IMR-90 (cell line): ENCODE data around the gene TSPAN3. TPM values are rescaled to one million over a fixed set of nuclear protein-coding genes. Genes with fewer than 3 reads are reported as not detected.

Experiments used
- ATAC-seq: fragments of 200-7000 bp; cut with Tn5 transposase; 2 replicates; pipeline ENCODE4 v1.9.1; 2020; ENCODE audit warnings: low read depth, mild to moderate bottlenecking, moderate library complexity
- BruUV-seq: library from RNA; stranded (reverse); fragments of 400-500 nt; replicated peaks from 2 replicates; lab custom pipeline; 2021; lab: Mats Ljungman, UMichigan
- CTCF ChIA-PET: fragments of 300-600 bp; formaldehyde crosslinking; extraction: SDS; loops from one replicate; lab custom pipeline; 2021; ENCODE audit warnings: antibody characterized with exemption; lab: Yijun Ruan, JAX
- POLR2A ChIA-PET: fragments of 300-600 bp; sonication (Branson Sonifier 250); formaldehyde crosslinking; loops from one replicate; lab custom pipeline; 2022; ENCODE audit warnings: antibody characterized with exemption; ENCODE audit not compliant: unreplicated experiment; lab: Charles Lee
- DNase-seq: peaks from one replicate; pipeline ENCODE4 v3.0.0; 2013
- H2AFZ ChIP-seq: replicated peaks from 2 replicates; pipeline ENCODE3; 2013; ENCODE audit warnings: low read length, mild to moderate bottlenecking; ENCODE audit not compliant: poor library complexity
- H2AK5ac ChIP-seq: 2 replicates; pipeline ENCODE4 v1.6.1; 2013; ENCODE audit warnings: low read depth, low read length, inconsistent platforms
- H2AK9ac ChIP-seq: replicated peaks from 2 replicates; pipeline ENCODE3; 2013; ENCODE audit warnings: mild to moderate bottlenecking, low read depth, low read length, moderate library complexity; ENCODE audit not compliant: poor library complexity
- H2BK120ac ChIP-seq: 2 replicates; pipeline ENCODE4 v1.6.1; 2013; ENCODE audit warnings: low read depth, low read length, inconsistent platforms
- H2BK15ac ChIP-seq: 3 replicates; pipeline ENCODE4 v1.6.1; 2013; ENCODE audit warnings: low read depth, low read length, inconsistent platforms
- H2BK20ac ChIP-seq: 2 replicates; pipeline ENCODE4 v1.6.1; 2013; ENCODE audit warnings: low read depth, mild to moderate bottlenecking, inconsistent platforms, low read length, moderate library complexity
- H2BK5ac ChIP-seq: 2 replicates; pipeline ENCODE4 v1.6.1; 2013; ENCODE audit warnings: mild to moderate bottlenecking, low read depth, low read length, inconsistent platforms; ENCODE audit not compliant: poor library complexity, severe bottlenecking
- H3K14ac ChIP-seq: replicated peaks from 2 replicates; pipeline ENCODE4 v1.6.1; 2013; ENCODE audit warnings: low read depth, low read length, inconsistent platforms
- H3K18ac ChIP-seq: 2 replicates; pipeline ENCODE4 v1.6.1; 2013; ENCODE audit warnings: low read depth, low read length, control low read depth
- H3K23ac ChIP-seq: 2 replicates; pipeline ENCODE4 v1.6.1; 2013; ENCODE audit warnings: low read depth, low read length, inconsistent platforms
- H3K27ac ChIP-seq: 2 replicates; pipeline ENCODE4 v1.5.1; 2013; ENCODE audit warnings: mild to moderate bottlenecking, control low read depth, low read length; ENCODE audit not compliant: insufficient read depth
- H3K27me3 ChIP-seq: 2 replicates; pipeline ENCODE4 v1.6.1; 2013; ENCODE audit warnings: low read length; ENCODE audit not compliant: control insufficient read depth, insufficient read depth
- H3K36me3 ChIP-seq: 2 replicates; pipeline ENCODE4 v1.6.1; 2013; ENCODE audit warnings: low read length, mixed read lengths; ENCODE audit not compliant: control insufficient read depth, insufficient read depth
- H3K4ac ChIP-seq: 2 replicates; pipeline ENCODE4 v1.6.1; 2013; ENCODE audit warnings: low read depth, low read length, inconsistent platforms
- H3K4me1 ChIP-seq: 2 replicates; pipeline ENCODE4 v1.6.1; 2013; ENCODE audit warnings: low read length, mixed read lengths; ENCODE audit not compliant: control insufficient read depth, insufficient read depth
- H3K4me2 ChIP-seq: 2 replicates; pipeline ENCODE4 v1.6.1; 2013; ENCODE audit warnings: low read depth, mild to moderate bottlenecking, control low read depth, low read length, moderate library complexity
- H3K4me3 ChIP-seq: 2 replicates; pipeline ENCODE4 v1.5.1; 2013; ENCODE audit warnings: low read depth, mild to moderate bottlenecking, control low read depth, low read length, moderate library complexity; ENCODE audit not compliant: insufficient read depth
- H3K56ac ChIP-seq: 2 replicates; pipeline ENCODE4 v1.6.1; 2013; ENCODE audit warnings: low read length, inconsistent platforms; ENCODE audit not compliant: insufficient read depth; ENCODE audit errors: extremely low read depth
- H3K79me1 ChIP-seq, 2 experiments: 2 replicates each; pipeline ENCODE4 v1.6.1; 2013; ENCODE audit warnings: low read length in 2 of 2, inconsistent platforms in 1 of 2, low read depth in 1 of 2
- H3K9ac ChIP-seq: 2 replicates; pipeline ENCODE4 v1.6.1; 2013; ENCODE audit warnings: low read depth, low read length, control low read depth
- H3K9me1 ChIP-seq: 2 replicates; pipeline ENCODE4 v1.6.1; 2013; ENCODE audit warnings: low read length, inconsistent platforms; ENCODE audit not compliant: insufficient read depth
- H3K9me3 ChIP-seq: 2 replicates; pipeline ENCODE4 v1.6.1; 2013; ENCODE audit warnings: low read length; ENCODE audit not compliant: control insufficient read depth, insufficient read depth
- H4K20me1 ChIP-seq: 2 replicates; pipeline ENCODE4 v1.6.1; 2013; ENCODE audit warnings: low read length, inconsistent platforms; ENCODE audit not compliant: insufficient read depth
- H4K5ac ChIP-seq: 2 replicates; pipeline ENCODE4 v1.6.1; 2013; ENCODE audit warnings: mild to moderate bottlenecking, low read depth, low read length, control low read depth
- H4K8ac ChIP-seq, 2 experiments: 2 replicates each; pipeline ENCODE4 v1.6.1; 2013; ENCODE audit warnings: low read depth in 2 of 2, low read length in 2 of 2, control low read depth in 1 of 2, inconsistent platforms in 1 of 2
- H4K91ac ChIP-seq: 2 replicates; pipeline ENCODE4 v1.6.1; 2013; ENCODE audit warnings: low read depth, low read length, inconsistent platforms; ENCODE audit not compliant: insufficient read depth
- BHLHE40 ChIP-seq: fragments of 150-350 bp; IDR thresholded peaks from 2 replicates; pipeline ENCODE4 v1.6.1; 2016; ENCODE audit warnings: mild to moderate bottlenecking, low read depth, low read length
- CEBPB ChIP-seq: IDR thresholded peaks from 2 replicates; pipeline ENCODE4 v1.6.1; 2012; ENCODE audit warnings: low read depth, low read length, improper control_type of control experiment
- CHD1 ChIP-seq: IDR thresholded peaks from 2 replicates; pipeline ENCODE4 v1.6.1; 2012; ENCODE audit warnings: low read depth, low read length, improper control_type of control experiment
- FOS ChIP-seq: fragments of 150-350 bp; IDR thresholded peaks from 2 replicates; pipeline ENCODE4 v1.6.1; 2016; ENCODE audit warnings: low read depth, low read length
- MAZ ChIP-seq: IDR thresholded peaks from 2 replicates; pipeline ENCODE4 v1.6.1; 2012; ENCODE audit warnings: low read depth, mild to moderate bottlenecking, low read length, improper control_type of control experiment, moderate library complexity, borderline replicate concordance
- MXI1 ChIP-seq: IDR thresholded peaks from 2 replicates; pipeline ENCODE4 v1.6.1; 2012; ENCODE audit warnings: low read depth, mild to moderate bottlenecking, low read length, moderate library complexity, borderline replicate concordance
- NFE2L2 ChIP-seq: fragments of 150-350 bp; IDR thresholded peaks from 2 replicates; pipeline ENCODE4 v1.6.1; 2016; ENCODE audit warnings: low read depth, mild to moderate bottlenecking, low read length
- POLR2A ChIP-seq: IDR thresholded peaks from 2 replicates; pipeline ENCODE4 v1.6.1; 2012; ENCODE audit warnings: mild to moderate bottlenecking, low read depth, low read length
- RAD21 ChIP-seq: IDR thresholded peaks from 2 replicates; pipeline ENCODE4 v1.6.1; 2012; ENCODE audit warnings: low read length, improper control_type of control experiment
- RCOR1 ChIP-seq: IDR thresholded peaks from 2 replicates; pipeline ENCODE4 v1.6.1; 2012; ENCODE audit warnings: mild to moderate bottlenecking, low read length, improper control_type of control experiment; ENCODE audit not compliant: insufficient replicate concordance
- RFX5 ChIP-seq: IDR thresholded peaks from 2 replicates; pipeline ENCODE4 v1.8.0; 2012; ENCODE audit warnings: low read depth, mild to moderate bottlenecking, low read length, moderate library complexity
- SMC3 ChIP-seq: fragments of 150-350 bp; IDR thresholded peaks from 2 replicates; pipeline ENCODE4 v1.6.1; 2016; ENCODE audit warnings: low read depth, mild to moderate bottlenecking, antibody characterized with exemption, low read length, moderate library complexity
- WGBS, 2 experiments: methylation state at CpG; one replicate each; pipeline versions ENCODE4 v1.1.5 to v1.1.7; 2013; ENCODE audit warnings: missing lambda C conversion rate in 2 of 2; ENCODE audit not compliant: insufficient read length in 1 of 2; ENCODE audit errors: extremely low coverage in 2 of 2; 5-methylcytosine and 5-hydroxymethylcytosine counted together
- dilution Hi-C: fragments of 300-500 bp; cut with HindIII; formaldehyde crosslinking; loops from one replicate; pipeline ENCODE4 v1.14.3; 2018; ENCODE audit warnings: low sequenced_read_pairs; ENCODE audit not compliant: unreplicated experiment
- in situ Hi-C: fragments of 300-500 bp; cut with MboI; formaldehyde crosslinking; loops from 3 replicates; pipeline ENCODE4 v1.14.3; 2019; ENCODE audit warnings: low sequenced_read_pairs, inconsistent platforms, mixed read lengths
- intact Hi-C: fragments of 100-400 bp; cut with micrococcal nuclease; formaldehyde crosslinking; loops from 2 replicates; pipeline ENCODE4 v1.10.0; 2022
- polyA plus RNA-seq, 3 experiments: library from polyadenylated mRNA; depleted of rRNA; stranded (reverse); fragments of >200 nt; gene quantifications; 2 replicates each; pipeline ENCODE4 v1.2.3, GENCODE V29; 2012; ENCODE audit warnings: low replicate concordance in 1 of 3
- total RNA-seq: library from RNA; depleted of rRNA; stranded (reverse); fragments of >200 nt; gene quantifications from 2 replicates; pipeline ENCODE4 v1.2.3, GENCODE V29; 2012
- TF ChIP-seq, protein P1 (sequence below): fragments of 150-350 bp; IDR thresholded peaks from 2 replicates; pipeline ENCODE4 v1.6.1; 2016; ENCODE audit warnings: low read depth, mild to moderate bottlenecking, low read length, moderate library complexity, borderline replicate concordance
- TF ChIP-seq, protein P2 (sequence below): fragments of 150-350 bp; IDR thresholded peaks from 2 replicates; pipeline ENCODE4 v1.6.1; 2017; ENCODE audit warnings: mild to moderate bottlenecking, antibody characterized with exemption, low read length, low read depth
- TF ChIP-seq, protein P3 (sequence below): conservative IDR thresholded peaks from 2 replicates; pipeline ENCODE4 v1.5.1; 2012; ENCODE audit warnings: mild to moderate bottlenecking, low read depth, low read length, improper control_type of control experiment

The TSPAN3 gene
- total and polyA plus RNA-seq, 2 of the 4 experiments (the other 2 are of a cell fraction): 270 to 295 TPM

DNA sequence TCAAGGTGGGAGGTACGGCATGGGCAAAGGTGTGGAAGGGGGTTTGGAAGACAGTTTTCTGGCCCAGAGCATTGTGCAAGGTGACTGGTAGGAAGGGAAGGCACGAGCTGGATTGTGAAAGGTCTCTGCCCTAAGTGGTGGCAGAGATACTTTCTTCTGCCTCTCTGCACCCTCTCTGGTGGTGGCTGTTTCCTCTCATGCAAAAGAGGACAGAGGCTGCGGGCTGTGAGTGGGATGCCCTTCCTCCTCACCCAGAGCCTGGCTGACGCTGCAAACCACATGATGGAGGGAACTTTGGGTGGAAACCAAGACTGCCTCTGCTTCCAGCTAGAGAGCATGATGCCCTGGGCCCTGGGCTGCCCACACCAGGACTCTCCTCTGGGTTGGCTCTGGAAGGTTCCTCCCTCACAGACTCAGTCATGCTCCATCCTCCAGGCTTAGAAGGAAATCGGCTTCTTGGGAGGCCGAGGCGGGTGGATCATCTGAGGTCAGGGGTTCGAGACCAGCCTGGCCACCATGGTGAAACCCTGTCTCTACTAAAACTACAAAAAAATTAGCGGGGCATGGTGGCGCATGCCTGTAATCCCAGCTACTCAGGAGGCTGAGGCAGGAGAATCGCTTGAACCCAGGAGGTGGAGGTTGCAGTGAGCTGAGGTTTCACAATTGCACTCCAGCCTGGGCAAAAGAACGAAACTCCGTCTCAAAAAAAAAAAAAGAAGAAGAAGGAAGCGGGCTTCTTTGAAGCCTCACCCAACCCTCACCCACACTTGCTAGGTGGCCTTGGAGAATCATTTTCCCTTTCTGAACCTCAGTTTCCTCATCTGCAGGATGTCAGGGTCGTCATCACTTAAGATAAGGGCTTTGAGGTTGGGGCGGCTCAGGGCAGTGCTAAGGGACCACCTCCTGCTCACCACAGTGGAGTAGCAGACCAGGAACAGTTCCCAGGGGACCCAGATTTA, 67.7 kb downstream of the TSPAN3 start:
- Histone ChIP-seq H3K9me3 (no peaks in the 10 kb centered on the region), H4K8ac (no peak overlapping the region), H2AFZ (no peak overlapping the region), H3K79me1 (no peaks in the 10 kb centered on the region), H3K27me3 (peaks cover 29% of the 10 kb centered on the region), H3K4me1 (no peaks in the 10 kb centered on the region), H3K4ac (no peak overlapping the region), H2BK120ac (no peak overlapping the region), H2BK5ac (no peak overlapping the region), H3K23ac (no peak overlapping the region), H3K4me3 (no peak overlapping the region), H3K18ac (no peak overlapping the region), H4K20me1 (no peaks in the 10 kb centered on the region), H3K9me1 (no peaks in the 10 kb centered on the region; the same call in 1 of the 2 replicates), H3K4me2 (no peak overlapping the region), H3K27ac (no peak overlapping the region), H4K91ac (no peak overlapping the region), H3K36me3 (no peaks in the 10 kb centered on the region), H3K9ac (no peak overlapping the region), H3K56ac (no peak overlapping the region), H3K14ac (no peak overlapping the region), H2BK20ac (no peak overlapping the region), H2AK5ac (no peak overlapping the region), H2BK15ac (no peak overlapping the region), H2AK9ac (no peak overlapping the region), H4K5ac (no peak overlapping the region)
- CTCF ChIA-PET: no interaction called here
- no TSS peak for BruUV-seq
- POLR2A ChIA-PET: no interaction called here
- DNase-seq: no peak
- dilution Hi-C loops: no loop called here
- ATAC-seq: no peak; the same call in 1 of the 2 replicates
- intact Hi-C loops: no loop called here
- WGBS, 2 experiments: no CpG with 5 or more reads among the region's 16 CpGs
- in situ Hi-C loops: no loop called here
- no peak for TF ChIP-seq POLR2A
- no peak for TF ChIP-seq MXI1
- TF ChIP-seq, protein P1, sequence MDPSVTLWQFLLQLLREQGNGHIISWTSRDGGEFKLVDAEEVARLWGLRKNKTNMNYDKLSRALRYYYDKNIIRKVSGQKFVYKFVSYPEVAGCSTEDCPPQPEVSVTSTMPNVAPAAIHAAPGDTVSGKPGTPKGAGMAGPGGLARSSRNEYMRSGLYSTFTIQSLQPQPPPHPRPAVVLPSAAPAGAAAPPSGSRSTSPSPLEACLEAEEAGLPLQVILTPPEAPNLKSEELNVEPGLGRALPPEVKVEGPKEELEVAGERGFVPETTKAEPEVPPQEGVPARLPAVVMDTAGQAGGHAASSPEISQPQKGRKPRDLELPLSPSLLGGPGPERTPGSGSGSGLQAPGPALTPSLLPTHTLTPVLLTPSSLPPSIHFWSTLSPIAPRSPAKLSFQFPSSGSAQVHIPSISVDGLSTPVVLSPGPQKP: no peak
- no peak for TF ChIP-seq MAZ
- TF ChIP-seq RFX5: no peak
- TF ChIP-seq, protein P2, sequence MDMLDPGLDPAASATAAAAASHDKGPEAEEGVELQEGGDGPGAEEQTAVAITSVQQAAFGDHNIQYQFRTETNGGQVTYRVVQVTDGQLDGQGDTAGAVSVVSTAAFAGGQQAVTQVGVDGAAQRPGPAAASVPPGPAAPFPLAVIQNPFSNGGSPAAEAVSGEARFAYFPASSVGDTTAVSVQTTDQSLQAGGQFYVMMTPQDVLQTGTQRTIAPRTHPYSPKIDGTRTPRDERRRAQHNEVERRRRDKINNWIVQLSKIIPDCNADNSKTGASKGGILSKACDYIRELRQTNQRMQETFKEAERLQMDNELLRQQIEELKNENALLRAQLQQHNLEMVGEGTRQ: no peak
- TF ChIP-seq CHD1: no peak
- TF ChIP-seq BHLHE40: no peak
- no peak for TF ChIP-seq NFE2L2
- no peak for TF ChIP-seq RAD21
- TF ChIP-seq CEBPB: no peak
- TF ChIP-seq SMC3: no peak
- no peak for TF ChIP-seq RCOR1
- TF ChIP-seq, protein P3, sequence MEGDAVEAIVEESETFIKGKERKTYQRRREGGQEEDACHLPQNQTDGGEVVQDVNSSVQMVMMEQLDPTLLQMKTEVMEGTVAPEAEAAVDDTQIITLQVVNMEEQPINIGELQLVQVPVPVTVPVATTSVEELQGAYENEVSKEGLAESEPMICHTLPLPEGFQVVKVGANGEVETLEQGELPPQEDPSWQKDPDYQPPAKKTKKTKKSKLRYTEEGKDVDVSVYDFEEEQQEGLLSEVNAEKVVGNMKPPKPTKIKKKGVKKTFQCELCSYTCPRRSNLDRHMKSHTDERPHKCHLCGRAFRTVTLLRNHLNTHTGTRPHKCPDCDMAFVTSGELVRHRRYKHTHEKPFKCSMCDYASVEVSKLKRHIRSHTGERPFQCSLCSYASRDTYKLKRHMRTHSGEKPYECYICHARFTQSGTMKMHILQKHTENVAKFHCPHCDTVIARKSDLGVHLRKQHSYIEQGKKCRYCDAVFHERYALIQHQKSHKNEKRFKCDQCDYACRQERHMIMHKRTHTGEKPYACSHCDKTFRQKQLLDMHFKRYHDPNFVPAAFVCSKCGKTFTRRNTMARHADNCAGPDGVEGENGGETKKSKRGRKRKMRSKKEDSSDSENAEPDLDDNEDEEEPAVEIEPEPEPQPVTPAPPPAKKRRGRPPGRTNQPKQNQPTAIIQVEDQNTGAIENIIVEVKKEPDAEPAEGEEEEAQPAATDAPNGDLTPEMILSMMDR: no peak
- TF ChIP-seq FOS: no peak
